GM23338 (cell line): Measurements from ENCODE around the gene IPCEF1.

Experiments
- CREB1 ChIP-seq: fragments of 250-450 bp; sonication (Bioruptor Pico); IDR thresholded peaks from 2 replicates; pipeline ENCODE4 v1.5.0; 2020; ENCODE audit warnings: low read depth, mild to moderate bottlenecking, moderate library complexity
- ETS1 ChIP-seq: IDR thresholded peaks from 2 replicates; pipeline ENCODE4 v1.6.1; 2016; ENCODE audit warnings: antibody characterized with exemption
- EZH2 ChIP-seq: fragments of 200-600 bp; sonication (generic); IDR thresholded peaks from one replicate; pipeline ENCODE4 v1.8.0; 2017; ENCODE audit warnings: antibody characterized with exemption, mild to moderate bottlenecking, low read depth; ENCODE audit not compliant: unreplicated experiment
- TF ChIP-seq, protein P1 (sequence below): IDR thresholded peaks from one replicate; pipeline ENCODE4 v1.6.1; 2018; ENCODE audit warnings: antibody characterized with exemption; ENCODE audit not compliant: unreplicated experiment
- TF ChIP-seq, protein P2 (sequence below), 2 experiments: fragments of 200-600 bp in 1 of 2; sonication (generic) in 1 of 2; conservative IDR thresholded peaks; 2 replicates each; pipeline versions ENCODE4 v1.5.1 to v1.6.1; 2016 to 2017; ENCODE audit warnings: antibody characterized with exemption in 2 of 2, low read depth in 2 of 2, mild to moderate bottlenecking in 2 of 2, moderate library complexity in 1 of 2

DNA sequence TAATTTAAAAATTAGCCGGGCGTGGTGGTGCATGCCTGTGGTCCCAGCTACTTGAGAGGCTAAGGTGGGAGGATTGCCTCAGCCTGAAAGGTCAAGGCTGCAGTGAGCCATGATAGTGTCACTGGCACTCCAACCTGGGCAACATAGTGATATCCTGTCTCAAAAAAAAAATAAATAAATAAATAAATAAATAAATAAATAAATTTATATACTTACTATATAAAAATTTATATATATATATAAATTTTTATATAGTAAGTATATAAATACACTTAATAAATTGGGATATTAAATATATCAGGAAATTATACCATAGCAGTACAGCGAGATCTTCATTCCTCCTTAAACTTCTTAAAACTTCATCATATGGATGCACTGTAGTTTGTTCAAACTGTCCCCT, 23.0 kb upstream of the IPCEF1 start:
- TF ChIP-seq, protein P1, sequence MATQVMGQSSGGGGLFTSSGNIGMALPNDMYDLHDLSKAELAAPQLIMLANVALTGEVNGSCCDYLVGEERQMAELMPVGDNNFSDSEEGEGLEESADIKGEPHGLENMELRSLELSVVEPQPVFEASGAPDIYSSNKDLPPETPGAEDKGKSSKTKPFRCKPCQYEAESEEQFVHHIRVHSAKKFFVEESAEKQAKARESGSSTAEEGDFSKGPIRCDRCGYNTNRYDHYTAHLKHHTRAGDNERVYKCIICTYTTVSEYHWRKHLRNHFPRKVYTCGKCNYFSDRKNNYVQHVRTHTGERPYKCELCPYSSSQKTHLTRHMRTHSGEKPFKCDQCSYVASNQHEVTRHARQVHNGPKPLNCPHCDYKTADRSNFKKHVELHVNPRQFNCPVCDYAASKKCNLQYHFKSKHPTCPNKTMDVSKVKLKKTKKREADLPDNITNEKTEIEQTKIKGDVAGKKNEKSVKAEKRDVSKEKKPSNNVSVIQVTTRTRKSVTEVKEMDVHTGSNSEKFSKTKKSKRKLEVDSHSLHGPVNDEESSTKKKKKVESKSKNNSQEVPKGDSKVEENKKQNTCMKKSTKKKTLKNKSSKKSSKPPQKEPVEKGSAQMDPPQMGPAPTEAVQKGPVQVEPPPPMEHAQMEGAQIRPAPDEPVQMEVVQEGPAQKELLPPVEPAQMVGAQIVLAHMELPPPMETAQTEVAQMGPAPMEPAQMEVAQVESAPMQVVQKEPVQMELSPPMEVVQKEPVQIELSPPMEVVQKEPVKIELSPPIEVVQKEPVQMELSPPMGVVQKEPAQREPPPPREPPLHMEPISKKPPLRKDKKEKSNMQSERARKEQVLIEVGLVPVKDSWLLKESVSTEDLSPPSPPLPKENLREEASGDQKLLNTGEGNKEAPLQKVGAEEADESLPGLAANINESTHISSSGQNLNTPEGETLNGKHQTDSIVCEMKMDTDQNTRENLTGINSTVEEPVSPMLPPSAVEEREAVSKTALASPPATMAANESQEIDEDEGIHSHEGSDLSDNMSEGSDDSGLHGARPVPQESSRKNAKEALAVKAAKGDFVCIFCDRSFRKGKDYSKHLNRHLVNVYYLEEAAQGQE: no peak
- TF ChIP-seq, protein P2, sequence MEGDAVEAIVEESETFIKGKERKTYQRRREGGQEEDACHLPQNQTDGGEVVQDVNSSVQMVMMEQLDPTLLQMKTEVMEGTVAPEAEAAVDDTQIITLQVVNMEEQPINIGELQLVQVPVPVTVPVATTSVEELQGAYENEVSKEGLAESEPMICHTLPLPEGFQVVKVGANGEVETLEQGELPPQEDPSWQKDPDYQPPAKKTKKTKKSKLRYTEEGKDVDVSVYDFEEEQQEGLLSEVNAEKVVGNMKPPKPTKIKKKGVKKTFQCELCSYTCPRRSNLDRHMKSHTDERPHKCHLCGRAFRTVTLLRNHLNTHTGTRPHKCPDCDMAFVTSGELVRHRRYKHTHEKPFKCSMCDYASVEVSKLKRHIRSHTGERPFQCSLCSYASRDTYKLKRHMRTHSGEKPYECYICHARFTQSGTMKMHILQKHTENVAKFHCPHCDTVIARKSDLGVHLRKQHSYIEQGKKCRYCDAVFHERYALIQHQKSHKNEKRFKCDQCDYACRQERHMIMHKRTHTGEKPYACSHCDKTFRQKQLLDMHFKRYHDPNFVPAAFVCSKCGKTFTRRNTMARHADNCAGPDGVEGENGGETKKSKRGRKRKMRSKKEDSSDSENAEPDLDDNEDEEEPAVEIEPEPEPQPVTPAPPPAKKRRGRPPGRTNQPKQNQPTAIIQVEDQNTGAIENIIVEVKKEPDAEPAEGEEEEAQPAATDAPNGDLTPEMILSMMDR (conservative IDR thresholded peaks at IDR 0.05; ENCODE audit: low read depth in 2 of 2): no peak
- TF ChIP-seq CREB1 (CRISPR knock-in tag) (no peak), ETS1 (no peak), EZH2 (no peak)
